ENCODE results near the gene ST6GALNAC2.
A peak's percentile ranks its signal among the peaks of the same experiment; 100 is the strongest.
"Not testable (repeated sequence)": the region's sequence is repeated elsewhere in the genome, so short reads cannot be mapped to it uniquely, and the experiment has no call there.

The ST6GALNAC2 gene

GRCh38 chr17:76535788-76536510 lies 49.7 kb downstream of the ST6GALNAC2 start:
- Mint-ChIP-seq H3K4me1 (peaks cover 7% of the 10 kb centered on the region), H3K27me3 (peaks cover 14% of the 10 kb centered on the region), H3K9me3 (no peaks in the 10 kb centered on the region), H3K27ac (no peak overlapping the region), H3K36me3 (no peaks in the 10 kb centered on the region), H3K4me3 (no peak overlapping the region)

GRCh38 chr17:76534831-76535732 lies 50.6 kb downstream of the ST6GALNAC2 start:
- H3K36me3 Mint-ChIP-seq, result no peaks in the 10 kb centered on the region
- H3K9me3 Mint-ChIP-seq, result no peaks in the 10 kb centered on the region
- H3K4me1 Mint-ChIP-seq, result peaks cover 11% of the 10 kb centered on the region
- H3K27me3 Mint-ChIP-seq, result peaks cover 13% of the 10 kb centered on the region
- H3K27ac Mint-ChIP-seq, result no peak overlapping the region
- H3K4me3 Mint-ChIP-seq, result no peak overlapping the region

- not testable (repeated sequence) for H3K4me1 Mint-ChIP-seq, H3K4me3 Mint-ChIP-seq, H3K36me3 Mint-ChIP-seq, H3K27me3 Mint-ChIP-seq, H3K9me3 Mint-ChIP-seq, H3K27ac Mint-ChIP-seq
These were observed 51.9 kb downstream of the ST6GALNAC2 start for GRCh38 chr17:76533640-76534359.

GRCh38 chr17:76532072-76532651 lies 53.5 kb downstream of the ST6GALNAC2 start:
- Mint-ChIP-seq H3K4me3 (no peak overlapping the region), H3K27me3 (peaks cover 6% of the 10 kb centered on the region), H3K4me1 (peaks cover 21% of the 10 kb centered on the region), H3K27ac (no peak overlapping the region), H3K36me3 (no peaks in the 10 kb centered on the region), H3K9me3 (no peaks in the 10 kb centered on the region)

DNA sequence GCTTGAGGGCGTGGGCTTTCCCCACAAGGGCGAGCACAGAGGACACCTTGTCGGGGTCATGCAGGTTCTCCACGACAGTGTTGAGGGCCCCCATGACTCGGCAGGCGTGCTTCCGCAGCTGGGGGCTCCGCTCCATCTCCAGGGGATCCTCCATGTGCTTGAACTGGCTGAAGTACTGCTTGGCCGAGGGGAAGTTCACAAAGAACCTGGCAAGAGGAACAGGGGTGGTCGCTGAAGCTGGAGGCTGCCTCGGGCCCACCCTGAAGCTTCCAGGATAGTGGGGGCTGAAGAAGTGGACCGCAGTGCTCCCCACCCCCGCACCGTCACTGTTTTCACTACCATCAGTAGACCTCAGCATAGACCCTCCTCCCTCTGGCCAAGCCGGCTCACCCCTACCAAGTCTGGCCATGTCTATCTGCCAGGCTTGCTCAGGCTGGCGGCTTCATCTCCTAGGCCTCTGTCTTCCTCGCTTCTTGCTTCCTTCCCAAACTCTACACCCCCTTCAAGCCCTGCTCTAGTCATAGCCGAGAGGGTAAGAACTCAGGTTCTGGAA lies 54.1 kb downstream of the ST6GALNAC2 start:
- Mint-ChIP-seq H3K27ac (no peak overlapping the region), H3K9me3 (no peaks in the 10 kb centered on the region), H3K27me3 (peaks cover 2% of the 10 kb centered on the region), H3K36me3 (no peaks in the 10 kb centered on the region), H3K4me1 (peaks cover 23% of the 10 kb centered on the region), H3K4me3 (no peak overlapping the region)

- H3K4me1 Mint-ChIP-seq, result peaks cover 23% of the 10 kb centered on the region
- H3K9me3 Mint-ChIP-seq, result no peaks in the 10 kb centered on the region
- H3K27ac Mint-ChIP-seq, result no peak overlapping the region
- no peaks in the 10 kb centered on the region for H3K36me3 Mint-ChIP-seq
- no peaks in the 10 kb centered on the region for H3K27me3 Mint-ChIP-seq
- no peak overlapping the region for H3K4me3 Mint-ChIP-seq
These were observed 54.7 kb downstream of the ST6GALNAC2 start for GRCh38 chr17:76530811-76531485.

GRCh38 chr17:76530095-76530723 lies 55.5 kb downstream of the ST6GALNAC2 start:
- no peaks in the 10 kb centered on the region for H3K27me3 Mint-ChIP-seq
- H3K27ac Mint-ChIP-seq, result no peak overlapping the region
- H3K9me3 Mint-ChIP-seq, result no peaks in the 10 kb centered on the region
- H3K4me1 Mint-ChIP-seq, result peaks cover 23% of the 10 kb centered on the region
- H3K36me3 Mint-ChIP-seq, result no peaks in the 10 kb centered on the region
- no peak overlapping the region for H3K4me3 Mint-ChIP-seq

DNA sequence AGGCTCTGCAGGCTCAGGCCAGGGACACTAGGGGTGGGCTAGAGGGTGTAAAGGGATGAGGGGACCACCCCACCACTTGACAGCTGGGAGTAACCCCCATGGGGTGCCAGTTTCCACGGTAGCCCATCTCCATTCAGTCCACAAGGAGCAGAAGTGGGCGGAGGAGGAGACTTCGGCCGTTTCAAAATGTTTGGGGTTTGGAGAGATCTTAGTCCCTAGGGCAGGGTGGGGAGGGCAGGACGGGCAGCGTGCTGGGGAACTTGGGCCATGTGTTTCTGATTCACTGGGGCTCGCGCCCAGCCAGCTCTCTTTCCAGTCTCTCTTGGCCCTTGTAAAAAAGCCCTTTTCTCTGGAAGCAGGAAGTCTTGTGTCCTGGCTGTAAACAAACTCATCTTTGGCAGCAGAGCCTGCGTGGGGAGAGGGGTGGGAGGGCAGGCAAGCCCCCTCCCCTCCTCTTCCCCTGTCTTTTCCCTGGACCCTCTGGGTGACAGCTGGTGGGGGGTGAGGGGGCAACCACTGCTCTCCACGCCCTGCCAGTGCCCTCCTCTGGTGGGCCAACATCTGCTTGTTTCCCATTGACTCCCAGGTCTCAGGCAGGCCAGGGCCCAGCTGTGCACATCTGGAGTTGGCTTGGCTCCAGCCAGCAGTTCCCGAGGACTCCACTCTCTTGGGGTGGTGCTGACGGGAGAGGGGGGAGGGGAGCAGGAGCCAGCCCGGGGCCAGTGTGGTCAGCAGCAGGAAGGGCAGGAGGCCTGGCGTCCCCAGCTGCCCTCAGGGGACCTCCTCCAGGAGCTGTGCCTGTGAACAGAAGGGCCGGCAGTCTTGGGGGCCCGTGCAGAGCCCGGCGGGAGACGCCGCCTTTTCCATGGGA lies 56.2 kb downstream of the ST6GALNAC2 start:
- H3K9me3 Mint-ChIP-seq, result no peaks in the 10 kb centered on the region
- no peaks in the 10 kb centered on the region for H3K36me3 Mint-ChIP-seq
- H3K4me3 Mint-ChIP-seq, result no peak overlapping the region
- no peaks in the 10 kb centered on the region for H3K27me3 Mint-ChIP-seq
- peaks cover 25% of the 10 kb centered on the region for H3K4me1 Mint-ChIP-seq
- H3K27ac Mint-ChIP-seq, result no peak overlapping the region

DNA sequence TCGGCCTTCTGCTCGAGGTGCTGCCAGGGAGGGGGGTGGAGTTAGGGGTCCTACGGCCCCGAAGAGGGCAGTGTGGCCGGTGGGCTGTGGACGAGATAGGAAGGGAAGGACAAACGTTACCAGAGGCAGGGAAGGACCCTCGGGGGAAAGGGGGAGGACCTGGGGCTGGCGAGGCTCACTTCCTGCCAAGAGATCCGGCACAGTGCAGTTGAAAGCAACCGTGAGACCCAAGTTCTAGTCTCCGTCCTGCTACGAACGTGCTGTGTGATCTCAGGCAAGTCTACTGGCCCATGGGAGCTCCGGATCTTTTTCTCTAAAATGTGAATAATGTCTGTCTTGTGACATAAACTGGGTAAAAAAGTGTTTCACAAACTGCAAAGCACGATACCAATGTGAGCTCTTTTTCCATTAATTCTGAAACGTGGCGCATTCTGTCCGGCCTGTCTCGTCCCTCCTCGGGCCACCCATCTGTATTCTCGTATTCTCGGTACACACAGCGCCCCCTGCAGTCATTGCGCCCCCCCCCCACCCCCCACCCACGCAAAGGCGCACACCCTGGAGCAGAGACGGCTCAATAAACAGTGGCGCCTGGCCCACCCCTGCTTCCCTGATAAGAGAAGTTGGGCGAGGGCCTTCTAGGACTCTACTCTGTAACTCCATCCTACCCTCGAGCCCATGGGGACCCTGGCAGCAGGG lies 57.0 kb downstream of the ST6GALNAC2 start:
- no peaks in the 10 kb centered on the region for H3K27me3 Mint-ChIP-seq
- no peaks in the 10 kb centered on the region for H3K9me3 Mint-ChIP-seq
- peaks cover 28% of the 10 kb centered on the region for H3K4me1 Mint-ChIP-seq
- peak overlapping the region; percentile 23 for H3K27ac Mint-ChIP-seq
- no peak overlapping the region for H3K4me3 Mint-ChIP-seq
- no peaks in the 10 kb centered on the region for H3K36me3 Mint-ChIP-seq

- Mint-ChIP-seq H3K9me3 (no peaks in the 10 kb centered on the region), H3K27me3 (no peaks in the 10 kb centered on the region), H3K4me1 (peaks cover 33% of the 10 kb centered on the region), H3K4me3 (peak overlapping the region; percentile 68), H3K27ac (peak overlapping the region; percentile 93), H3K36me3 (no peaks in the 10 kb centered on the region)
These were observed 57.5 kb downstream of the ST6GALNAC2 start for GRCh38 chr17:76528156-76528527.

GRCh38 chr17:76527430-76528111 lies 58.1 kb downstream of the ST6GALNAC2 start:
- H3K27ac Mint-ChIP-seq, result no peak overlapping the region
- no peaks in the 10 kb centered on the region for H3K36me3 Mint-ChIP-seq
- H3K27me3 Mint-ChIP-seq, result no peaks in the 10 kb centered on the region
- H3K4me3 Mint-ChIP-seq, result peak overlapping the region; percentile 51
- H3K4me1 Mint-ChIP-seq, result peaks cover 36% of the 10 kb centered on the region
- H3K9me3 Mint-ChIP-seq, result no peaks in the 10 kb centered on the region

DNA sequence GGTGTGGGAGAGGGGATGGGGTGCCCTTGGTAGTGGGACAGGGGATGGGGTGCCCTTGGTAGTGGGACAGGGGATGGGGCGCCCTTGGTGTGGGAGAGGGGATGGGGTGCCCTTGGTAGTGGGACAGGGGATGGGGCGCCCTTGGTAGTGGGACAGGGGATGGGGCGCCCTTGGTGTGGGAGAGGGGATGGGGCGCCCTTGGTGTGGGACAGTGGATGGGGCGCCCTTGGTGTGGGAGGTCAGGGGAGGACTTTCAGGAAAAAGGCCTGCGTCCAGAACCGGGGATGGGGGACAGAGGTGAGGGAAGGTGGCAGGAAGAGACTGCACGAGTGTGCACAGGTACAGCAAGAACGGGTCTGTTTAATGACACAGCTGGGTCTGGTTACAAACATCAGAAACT lies 58.6 kb downstream of the ST6GALNAC2 start:
- not testable (repeated sequence) for H3K27me3 Mint-ChIP-seq, H3K27ac Mint-ChIP-seq, H3K9me3 Mint-ChIP-seq, H3K36me3 Mint-ChIP-seq
- H3K4me1 Mint-ChIP-seq, result peaks cover 36% of the 10 kb centered on the region
- H3K4me3 Mint-ChIP-seq, result peak overlapping the region; percentile 8

GRCh38 chr17:76525513-76525833 lies 60.2 kb downstream of the ST6GALNAC2 start:
- not testable (repeated sequence) for H3K27ac Mint-ChIP-seq, H3K27me3 Mint-ChIP-seq, H3K4me3 Mint-ChIP-seq, H3K36me3 Mint-ChIP-seq, H3K9me3 Mint-ChIP-seq
- H3K4me1 Mint-ChIP-seq, result peaks cover 32% of the 10 kb centered on the region

Data from activated naive CD4-positive, alpha-beta T cell treated with anti-CD3 and anti-CD28 coated beads, Interleukin-2, amount 50 U/mL, for 24 hours (primary cell).